GM18858 (cell line): ENCODE measurements around the gene PXK.
"Not testable (repeated sequence)": the region's sequence is repeated elsewhere in the genome, so short reads cannot be mapped to it uniquely, and the experiment has no call there.

ENCODE experiments used
- ATAC-seq: cut with Tn5 transposase; IDR thresholded peaks from one replicate; pipeline ENCODE4 v1.9.1; 2021; ENCODE audit not compliant: unreplicated experiment

PXK gene

GRCh38 chr3:58332575-58333188 lies at the start of gene PXK:
Gene PXK (plus strand): TSS chr3:58332892. CDS start chr3:58332989, 97 bp downstream.
- peak; percentile 64 for ATAC-seq

- ATAC-seq: no peak
Observed at GRCh38 chr3:58285334-58285733, 47.4 kb upstream of the PXK start.

- ATAC-seq: no peak
Observed at GRCh38 chr3:58287354-58287753, 45.3 kb upstream of the PXK start.

- no peak for ATAC-seq
Observed at GRCh38 chr3:58288011-58288728, 44.5 kb upstream of the PXK start.

GRCh38 chr3:58288964-58289613 lies 43.6 kb upstream of the PXK start:
- not testable (repeated sequence) for ATAC-seq

GRCh38 chr3:58290446-58290845 lies 42.2 kb upstream of the PXK start:
- ATAC-seq: not testable (repeated sequence)

- no peak for ATAC-seq
Observed at GRCh38 chr3:58291671-58292338, 40.9 kb upstream of the PXK start.

GRCh38 chr3:58292866-58293265 lies 39.8 kb upstream of the PXK start:
- ATAC-seq: no peak

GRCh38 chr3:58293516-58293915 lies 39.2 kb upstream of the PXK start:
- no peak for ATAC-seq

- no peak for ATAC-seq
Observed at GRCh38 chr3:58296269-58296668, 36.4 kb upstream of the PXK start.

GRCh38 chr3:58296843-58297242 lies 35.8 kb upstream of the PXK start:
- ATAC-seq: no peak

- no peak for ATAC-seq
Observed at GRCh38 chr3:58298190-58298589, 34.5 kb upstream of the PXK start.

- ATAC-seq: no peak
Observed at GRCh38 chr3:58299075-58299474, 33.6 kb upstream of the PXK start.

GRCh38 chr3:58299839-58300516 lies 32.7 kb upstream of the PXK start:
- ATAC-seq: no peak

GRCh38 chr3:58305882-58306711 lies 26.6 kb upstream of the PXK start, which contains the start of the genes HTD2 and RPP14:
Gene HTD2 (plus strand): TSS chr3:58306520. CDS start chr3:58317614, 11,094 bp downstream.
Gene RPP14 (plus strand): TSS chr3:58306245. CDS start chr3:58310330, 4,085 bp downstream.
- ATAC-seq: peak; percentile 76

GRCh38 chr3:58307639-58308215 lies 25.0 kb upstream of the PXK start:
- no peak for ATAC-seq

- no peak for ATAC-seq
Observed at GRCh38 chr3:58308728-58309127, 24.0 kb upstream of the PXK start.

GRCh38 chr3:58317811-58318210 lies 14.9 kb upstream of the PXK start:
- ATAC-seq: no peak

- no peak for ATAC-seq
Observed at GRCh38 chr3:58321791-58322190, 10.9 kb upstream of the PXK start.

- no peak for ATAC-seq
Observed at GRCh38 chr3:58322793-58323192, 9.9 kb upstream of the PXK start.
